Heart left ventricle (tissue), 13 donors: ENCODE results near the gene PPM1L.

ENCODE experiments used
- POLR2A ChIP-seq, 2 donors: fragments of 450-650 bp; IDR thresholded peaks; one replicate each; pipeline ENCODE4 v1.6.1; 2017; ENCODE audit warnings: antibody characterized with exemption in 2 of 2, mild to moderate bottlenecking in 2 of 2, moderate library complexity in 2 of 2
- TF ChIP-seq, protein P1 (sequence below), 12 donors: fragments of 200-600 bp; sonication (generic) in 4 of 12; IDR thresholded peaks; one replicate each; pipeline versions ENCODE4 v1.5.0 to v1.8.0; 2018 to 2022; ENCODE audit warnings: antibody characterized with exemption in 12 of 12, mild to moderate bottlenecking in 5 of 12
- donor health status: ischemic (EF 13 %, LVEDD 7.1; RV severe dilation, severe dysfunction).
- donor health status: DM: no; HTN: yes; CAD: no.
- donor health status: DM: no; HTN: no; CAD: no.
- donor health status: ischemic (EF 25% LVEDD 6.9; RV normal size, moderate dysfunction).
- donor health status: ischemic (EF 25% LVEDD 5.7; RV mildly dilated, moderate dysfunction).
- donor health status: ischemic (EF 35%, LVEDD 5.7; RV mildly dilated, moderate dysfunction).
- donor health status: nonischemic (EF 11% LVEDD 7.7; RV severe dilation, severe dysfunction).
- donor health status: DM: yes; HTN: yes; CAD: no.
- donor health status: PGD.
- donor health status: ischemic (EF 29% LVEDD 5.4; RV normal size, mild dysfunction).
- donor health status: nonischemic (EF 23%, LVEDD 6.1; RV moderate dilation, normal function).

DNA sequence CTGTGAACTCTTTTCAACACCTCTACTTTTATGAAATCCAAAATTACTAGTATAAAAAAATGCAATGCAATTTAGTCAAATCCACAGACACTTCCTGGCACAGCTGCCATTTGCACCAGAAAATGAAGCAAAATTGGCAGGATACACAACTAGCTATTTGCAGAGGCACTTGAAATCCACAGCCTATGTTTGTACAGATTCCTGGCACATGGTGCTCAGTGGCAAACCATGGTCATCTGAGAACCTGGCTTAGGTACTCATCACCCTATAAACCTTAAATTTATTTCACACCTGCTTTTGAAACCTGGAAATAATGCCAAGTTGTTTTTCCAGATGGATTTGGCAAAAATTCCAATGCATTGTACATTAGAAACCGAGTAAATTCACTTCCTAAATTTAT lies 20.2 kb upstream of the PPM1L start:
- no peak for TF ChIP-seq POLR2A (IDR thresholded peaks at IDR 0.05)
- TF ChIP-seq, protein P1, sequence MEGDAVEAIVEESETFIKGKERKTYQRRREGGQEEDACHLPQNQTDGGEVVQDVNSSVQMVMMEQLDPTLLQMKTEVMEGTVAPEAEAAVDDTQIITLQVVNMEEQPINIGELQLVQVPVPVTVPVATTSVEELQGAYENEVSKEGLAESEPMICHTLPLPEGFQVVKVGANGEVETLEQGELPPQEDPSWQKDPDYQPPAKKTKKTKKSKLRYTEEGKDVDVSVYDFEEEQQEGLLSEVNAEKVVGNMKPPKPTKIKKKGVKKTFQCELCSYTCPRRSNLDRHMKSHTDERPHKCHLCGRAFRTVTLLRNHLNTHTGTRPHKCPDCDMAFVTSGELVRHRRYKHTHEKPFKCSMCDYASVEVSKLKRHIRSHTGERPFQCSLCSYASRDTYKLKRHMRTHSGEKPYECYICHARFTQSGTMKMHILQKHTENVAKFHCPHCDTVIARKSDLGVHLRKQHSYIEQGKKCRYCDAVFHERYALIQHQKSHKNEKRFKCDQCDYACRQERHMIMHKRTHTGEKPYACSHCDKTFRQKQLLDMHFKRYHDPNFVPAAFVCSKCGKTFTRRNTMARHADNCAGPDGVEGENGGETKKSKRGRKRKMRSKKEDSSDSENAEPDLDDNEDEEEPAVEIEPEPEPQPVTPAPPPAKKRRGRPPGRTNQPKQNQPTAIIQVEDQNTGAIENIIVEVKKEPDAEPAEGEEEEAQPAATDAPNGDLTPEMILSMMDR (IDR thresholded peaks at IDR 0.05), result no peak
